ENCODE measurements around the gene IL17B. TPM values are rescaled to one million over a fixed set of nuclear protein-coding genes. Genes with fewer than 3 reads are reported as not detected.

The IL17B gene
- total RNA-seq, 2 experiments from 2014 or later, result not detected

GRCh38 chr5:149405550-149406202 is 26.6 kb upstream of the IL17B start:
- DNase-seq (ENCODE audit: low spot score), result no peak
- no TSS peak for BruUV-seq (replicated peaks)
- Histone ChIP-seq H3K9me3 (ENCODE audit: low read length) (no peaks in the 10 kb centered on the region), H3K79me2 (ENCODE audit: insufficient read depth, low read depth, low read length) (no peaks in the 10 kb centered on the region), H3K4me3 (ENCODE audit: low read depth, low read length, poor library complexity, severe bottlenecking) (no peak overlapping the region), H4K20me1 (ENCODE audit: insufficient read depth, low read length) (no peaks in the 10 kb centered on the region), H2AFZ (ENCODE audit: low read length) (no peak overlapping the region), H3K27ac (ENCODE audit: low read depth, low read length, poor library complexity, severe bottlenecking) (no peak overlapping the region), H3K4me1 (ENCODE audit: insufficient read depth, low read length, poor library complexity, severe bottlenecking) (no peaks in the 10 kb centered on the region), H3K9me2 (ENCODE audit: insufficient read depth, low read length) (no peaks in the 10 kb centered on the region), H3K36me3 (ENCODE audit: insufficient read depth, low read length) (no peaks in the 10 kb centered on the region), H3K4me2 (ENCODE audit: low read length) (no peak overlapping the region)
- ChIA-PET POLR2A (interaction anchor here (0.9 kb wide), 1 partner anchor 47 kb away, joined by 3 read pairs; no protein-coding TSS in a partner anchor), CTCF (ENCODE audit: unreplicated experiment) (no interaction called here)
- TF ChIP-seq EZH2phosphoT487 (IDR thresholded peaks at IDR 0.05; ENCODE audit: borderline replicate concordance, low read depth, low read length) (no peak), CTCF (conservative IDR thresholded peaks at IDR 0.05; ENCODE audit: low read length) (no peak)
- intact Hi-C loops (cut with micrococcal nuclease; ENCODE audit: unreplicated experiment), result no loop called here

- no peak overlapping the region for H3K4me2 ChIP-seq (ENCODE audit: low read length)
- no TSS peak for BruUV-seq (replicated peaks)
- H3K79me2 ChIP-seq (ENCODE audit: insufficient read depth, low read depth, low read length), result no peaks in the 10 kb centered on the region
- H3K9me2 ChIP-seq (ENCODE audit: insufficient read depth, low read length), result no peaks in the 10 kb centered on the region
- no peak overlapping the region for H2AFZ ChIP-seq (ENCODE audit: low read length)
- CTCF ChIA-PET (ENCODE audit: unreplicated experiment), result no interaction called here
- DNase-seq (ENCODE audit: low spot score), result no peak
- no peak overlapping the region for H3K4me3 ChIP-seq (ENCODE audit: low read depth, low read length, poor library complexity, severe bottlenecking)
- no peaks in the 10 kb centered on the region for H3K4me1 ChIP-seq (ENCODE audit: insufficient read depth, low read length, poor library complexity, severe bottlenecking)
- no peaks in the 10 kb centered on the region for H3K9me3 ChIP-seq (ENCODE audit: low read length)
- H3K36me3 ChIP-seq (ENCODE audit: insufficient read depth, low read length), result no peaks in the 10 kb centered on the region
- no peak overlapping the region for H3K27ac ChIP-seq (ENCODE audit: low read depth, low read length, poor library complexity, severe bottlenecking)
- POLR2A ChIA-PET, result interaction anchor here (0.9 kb wide), 1 partner anchor 48 kb away, joined by 3 read pairs; no protein-coding TSS in a partner anchor
- H4K20me1 ChIP-seq (ENCODE audit: insufficient read depth, low read length), result no peaks in the 10 kb centered on the region
- TF ChIP-seq EZH2phosphoT487 (IDR thresholded peaks at IDR 0.05; ENCODE audit: borderline replicate concordance, low read depth, low read length) (no peak), CTCF (conservative IDR thresholded peaks at IDR 0.05; ENCODE audit: low read length) (no peak)
- intact Hi-C loops (cut with micrococcal nuclease; ENCODE audit: unreplicated experiment), result no loop called here
These were observed 25.9 kb upstream of the IL17B start for GRCh38 chr5:149404746-149405549.

All from OCI-LY7 (cell line).